NCI-H1417 treated with DMSO at 0.1 percent for 48 hours (cell line): ENCODE results near the gene INPP5D.

Source experiments
- DNase-seq: peaks from one replicate; lab custom pipeline; 2025; lab: John Stamatoyannopoulos, UW

The INPP5D gene

GRCh38 chr2:233240897-233241296 lies 180.8 kb downstream of the INPP5D start:
- no peak for DNase-seq

GRCh38 chr2:233241803-233242202 lies 181.7 kb downstream of the INPP5D start:
- DNase-seq = no peak

- no peak for DNase-seq
Measured at GRCh38 chr2:233242231-233242927, 182.2 kb downstream of the INPP5D start.

GRCh38 chr2:233243348-233243747 lies 183.2 kb downstream of the INPP5D start:
- DNase-seq = no peak

- no peak for DNase-seq
Measured at GRCh38 chr2:233244818-233245217, 184.7 kb downstream of the INPP5D start.

- no peak for DNase-seq
Measured at GRCh38 chr2:233245406-233245805, 185.3 kb downstream of the INPP5D start.

- no peak for DNase-seq
Measured at GRCh38 chr2:233247116-233247515, 187.0 kb downstream of the INPP5D start.

- DNase-seq = no peak
Measured at GRCh38 chr2:233247744-233248143, 187.6 kb downstream of the INPP5D start.

- no peak for DNase-seq
Measured at GRCh38 chr2:233248999-233249398, 188.9 kb downstream of the INPP5D start.

GRCh38 chr2:233250568-233250967 lies 190.4 kb downstream of the INPP5D start:
- DNase-seq = no peak

GRCh38 chr2:233250985-233251305 lies 190.8 kb downstream of the INPP5D start:
- no peak for DNase-seq

- DNase-seq = peak; percentile 60
Measured at GRCh38 chr2:233251306-233252116, 191.4 kb downstream of the INPP5D start, which contains the start of gene ATG16L1. TSS of gene ATG16L1 (plus strand) at chr2:233251673. CDS start at chr2:233251828, 155 bp downstream.

- no peak for DNase-seq
Measured at GRCh38 chr2:233252227-233252626, 192.1 kb downstream of the INPP5D start.

- no peak for DNase-seq
Measured at GRCh38 chr2:233255151-233255550, 195.0 kb downstream of the INPP5D start.

GRCh38 chr2:233256048-233256447 lies 195.9 kb downstream of the INPP5D start:
- no peak for DNase-seq
